Bronchial epithelial cell (primary cell): ENCODE results near the gene DNAJC15. TPM values are rescaled to one million over a fixed set of nuclear protein-coding genes. Genes with fewer than 3 reads are reported as not detected.

Experiments
- DNase-seq: peaks from one replicate; pipeline ENCODE4 v3.0.0-alpha.2; 2010; ENCODE audit warnings: low read depth
- FAIRE-seq: peaks from 2 replicates; lab custom pipeline; 2011; peaks lifted over from hg19 to GRCh38; lab: Jason Lieb, UNC
- H3K27me3 ChIP-seq: 2 replicates; pipeline ENCODE4 v1.5.1; 2011; ENCODE audit warnings: low read length; ENCODE audit not compliant: control insufficient read depth, insufficient read depth
- H3K36me3 ChIP-seq: 2 replicates; pipeline ENCODE4 v1.5.1; 2011; ENCODE audit warnings: low read length; ENCODE audit not compliant: control insufficient read depth, insufficient read depth
- H3K4me3 ChIP-seq: 2 replicates; pipeline ENCODE4 v1.5.1; 2011; ENCODE audit warnings: mild to moderate bottlenecking, low read depth, low read length, control low read depth
- total RNA-seq: library from RNA; depleted of rRNA; stranded (reverse); fragments of >200 nt; gene quantifications from 2 replicates; pipeline ENCODE4 v1.2.1, GENCODE V29; 2014
- TF ChIP-seq, protein P1 (sequence below): IDR thresholded peaks from 2 replicates; pipeline ENCODE4 v1.5.1; 2011; ENCODE audit warnings: mild to moderate bottlenecking, moderate library complexity, low read length, control low read depth, inconsistent platforms; ENCODE audit not compliant: insufficient read depth, severe bottlenecking

Gene DNAJC15
- total RNA-seq, 1 donor from 2014 or later = 4.2 TPM

DNA sequence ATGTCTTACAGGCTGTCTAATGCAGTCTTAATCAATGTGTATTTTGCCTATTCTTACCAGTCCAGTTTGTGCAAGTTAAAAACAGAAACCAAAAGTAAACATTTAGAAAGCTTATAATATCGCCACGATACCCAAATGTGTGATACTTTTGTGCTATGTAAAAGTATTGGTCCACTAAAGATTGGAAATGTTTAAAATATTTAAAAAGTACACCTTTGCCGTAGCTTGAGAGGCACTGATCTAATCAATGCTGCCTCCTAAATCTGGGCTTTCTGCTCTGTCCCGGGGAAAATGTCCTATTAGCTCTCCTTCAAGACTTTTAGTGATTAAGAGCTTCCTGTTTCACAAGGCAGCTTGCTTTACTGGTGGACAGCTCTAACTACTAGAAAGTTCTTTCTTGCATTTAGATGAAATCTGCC, 64.7 kb downstream of the DNAJC15 start:
- FAIRE-seq (no peak), DNase-seq (peak; percentile 54)
- TF ChIP-seq, protein P1, sequence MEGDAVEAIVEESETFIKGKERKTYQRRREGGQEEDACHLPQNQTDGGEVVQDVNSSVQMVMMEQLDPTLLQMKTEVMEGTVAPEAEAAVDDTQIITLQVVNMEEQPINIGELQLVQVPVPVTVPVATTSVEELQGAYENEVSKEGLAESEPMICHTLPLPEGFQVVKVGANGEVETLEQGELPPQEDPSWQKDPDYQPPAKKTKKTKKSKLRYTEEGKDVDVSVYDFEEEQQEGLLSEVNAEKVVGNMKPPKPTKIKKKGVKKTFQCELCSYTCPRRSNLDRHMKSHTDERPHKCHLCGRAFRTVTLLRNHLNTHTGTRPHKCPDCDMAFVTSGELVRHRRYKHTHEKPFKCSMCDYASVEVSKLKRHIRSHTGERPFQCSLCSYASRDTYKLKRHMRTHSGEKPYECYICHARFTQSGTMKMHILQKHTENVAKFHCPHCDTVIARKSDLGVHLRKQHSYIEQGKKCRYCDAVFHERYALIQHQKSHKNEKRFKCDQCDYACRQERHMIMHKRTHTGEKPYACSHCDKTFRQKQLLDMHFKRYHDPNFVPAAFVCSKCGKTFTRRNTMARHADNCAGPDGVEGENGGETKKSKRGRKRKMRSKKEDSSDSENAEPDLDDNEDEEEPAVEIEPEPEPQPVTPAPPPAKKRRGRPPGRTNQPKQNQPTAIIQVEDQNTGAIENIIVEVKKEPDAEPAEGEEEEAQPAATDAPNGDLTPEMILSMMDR = no peak
- Histone ChIP-seq H3K4me3 (peak overlapping the region; percentile 39), H3K36me3 (peaks cover 1% of the 10 kb centered on the region), H3K27me3 (no peaks in the 10 kb centered on the region)

DNA sequence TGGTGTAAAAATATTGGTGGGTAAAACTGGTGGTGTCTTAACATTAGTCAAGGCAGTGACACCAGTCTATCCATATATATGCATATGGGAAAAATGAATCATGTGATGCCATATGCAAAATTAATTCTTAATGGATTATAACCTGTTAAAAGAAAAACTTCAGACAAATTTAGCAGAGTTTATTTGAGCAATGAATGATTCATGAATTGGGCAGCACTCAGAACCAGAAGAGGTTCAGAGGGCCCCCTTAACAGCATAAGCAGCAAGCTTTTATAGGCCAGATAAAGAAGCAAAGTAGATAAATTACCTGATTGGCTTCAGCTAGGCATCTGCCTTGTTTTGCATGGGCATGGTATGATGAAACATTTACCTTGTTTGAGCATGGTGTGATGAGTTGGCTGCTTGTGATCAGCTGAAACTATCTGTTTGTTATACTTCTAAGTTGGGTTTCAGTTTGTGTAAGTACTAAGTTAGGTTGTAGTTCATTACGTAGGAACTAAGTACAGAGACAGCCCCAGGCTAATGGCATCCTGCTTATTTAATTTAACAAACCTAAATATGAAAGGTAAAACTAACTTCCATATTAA, 66.6 kb downstream of the DNAJC15 start:
- TF ChIP-seq, protein P1 = no peak
- FAIRE-seq (no peak), DNase-seq (peak; percentile 17)
- H3K4me3 ChIP-seq = no peak overlapping the region
- H3K36me3 ChIP-seq = peaks cover 1% of the 10 kb centered on the region
- H3K27me3 ChIP-seq = no peaks in the 10 kb centered on the region

DNA sequence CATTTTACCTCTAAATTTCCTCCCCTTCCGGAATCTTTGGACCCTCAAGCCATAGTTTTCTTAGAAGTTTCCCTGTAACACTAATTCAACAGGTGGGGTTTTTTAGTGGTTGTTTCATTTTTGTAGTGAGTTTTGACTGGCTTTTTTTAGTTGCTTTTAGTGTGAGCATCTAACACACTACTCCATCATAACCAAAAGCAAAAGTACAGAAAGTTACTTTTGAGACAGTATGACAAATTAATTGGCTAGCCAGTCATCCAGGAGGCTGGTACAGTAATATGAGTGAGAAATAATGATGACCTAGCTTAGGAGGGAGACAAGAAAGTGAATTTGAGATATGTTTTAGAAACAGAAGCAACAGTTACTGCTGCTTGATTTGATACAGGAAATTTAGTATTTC, 71.5 kb downstream of the DNAJC15 start:
- no peak for FAIRE-seq

DNA sequence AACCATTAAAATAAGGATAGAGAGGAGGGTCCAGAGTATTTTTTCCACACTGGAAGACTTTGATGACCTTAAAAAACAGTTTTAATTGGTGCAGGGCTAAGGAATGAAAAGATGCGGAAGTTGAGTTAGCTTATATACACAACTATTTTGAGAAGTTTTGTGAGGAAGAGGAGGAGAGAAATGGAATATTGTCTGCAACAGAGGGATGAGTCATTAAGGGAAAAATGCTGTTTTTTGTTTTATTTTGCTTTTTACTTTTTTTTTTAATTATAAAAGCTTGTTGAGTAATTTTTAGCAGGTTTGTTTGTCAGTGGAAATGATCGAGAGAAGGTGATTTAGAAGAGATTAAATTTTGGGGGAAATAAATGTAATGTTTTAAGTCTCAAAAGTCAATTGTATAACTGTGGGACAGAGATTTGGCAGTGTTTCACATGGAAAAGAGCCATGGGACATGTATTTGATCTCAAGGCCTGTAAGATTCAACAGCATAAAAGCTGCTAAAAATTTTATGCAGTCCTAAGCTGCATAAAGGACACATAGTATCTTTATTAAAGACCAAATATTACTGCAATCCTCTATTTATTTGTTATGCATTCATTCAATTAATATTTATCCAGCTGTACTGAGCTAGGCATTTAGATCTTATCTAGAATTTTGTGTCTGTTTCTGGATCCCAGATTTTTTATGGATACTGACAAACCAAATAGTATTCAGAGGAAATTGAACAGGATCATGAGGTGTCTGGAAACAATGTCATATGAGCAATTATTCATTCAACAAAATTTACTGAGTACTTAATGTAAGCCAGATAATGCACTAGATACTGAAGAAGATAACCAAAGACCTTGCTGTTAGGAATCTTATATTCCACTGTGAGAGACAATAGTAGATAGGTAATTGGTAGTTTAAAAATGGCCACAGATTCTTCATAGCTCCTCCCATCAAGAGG, 72.7 kb downstream of the DNAJC15 start:
- H3K27me3 ChIP-seq = no peaks in the 10 kb centered on the region
- H3K4me3 ChIP-seq = no peak overlapping the region
- DNase-seq (no peak), FAIRE-seq (no peak)
- H3K36me3 ChIP-seq = no peaks in the 10 kb centered on the region
- TF ChIP-seq, protein P1 = no peak

More for the DNA sequence above, 71.5 kb downstream of the DNAJC15 start:
- no peaks in the 10 kb centered on the region for H3K27me3 ChIP-seq
- DNase-seq = no peak
- H3K36me3 ChIP-seq = peaks cover 1% of the 10 kb centered on the region
- no peak overlapping the region for H3K4me3 ChIP-seq
- TF ChIP-seq, protein P1 = no peak

DNA sequence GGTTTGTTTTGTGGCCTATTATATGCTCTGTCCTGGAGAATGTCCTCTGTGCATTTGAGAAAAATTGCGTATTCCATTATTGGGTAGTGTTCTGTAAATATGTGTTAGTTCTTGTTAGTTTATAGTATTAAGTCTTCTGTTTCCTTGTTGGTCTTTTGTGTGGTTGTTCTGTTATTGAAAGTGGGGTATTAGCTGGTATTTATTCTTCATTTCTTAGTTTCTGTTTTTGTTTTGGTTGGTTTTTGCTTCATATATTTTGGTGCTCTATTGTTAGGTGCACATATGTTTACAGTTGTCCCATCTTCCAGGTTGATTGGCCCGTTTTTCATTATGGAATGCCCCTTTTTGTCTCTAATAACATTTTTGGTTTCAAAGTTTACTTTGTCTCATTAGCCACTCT, 77.3 kb downstream of the DNAJC15 start:
- FAIRE-seq (no peak), DNase-seq (no peak)
- no peaks in the 10 kb centered on the region for H3K36me3 ChIP-seq
- TF ChIP-seq, protein P1 = no peak
- H3K27me3 ChIP-seq = no peaks in the 10 kb centered on the region
- H3K4me3 ChIP-seq = no peak overlapping the region
